Peyer's patch (tissue), 4 donors: ENCODE results near the gene PHF3.

ENCODE experiments used
- POLR2A ChIP-seq, 2 donors: fragments of 450-650 bp; IDR thresholded peaks; one replicate each; pipeline ENCODE4 v1.5.1; 2017; ENCODE audit warnings: antibody characterized with exemption in 2 of 2, mild to moderate bottlenecking in 2 of 2, moderate library complexity in 2 of 2
- TF ChIP-seq, protein P1 (sequence below), 6 experiments: fragments of 450-650 bp in 4 of 6; fragments of 200-600 bp in 2 of 6; sonication (generic) in 1 of 6; IDR thresholded peaks; one replicate each; pipeline ENCODE4 v1.5.1; 2017 to 2019; ENCODE audit warnings: antibody characterized with exemption in 6 of 6, mild to moderate bottlenecking in 3 of 6, moderate library complexity in 1 of 6

- TF ChIP-seq, protein P1, sequence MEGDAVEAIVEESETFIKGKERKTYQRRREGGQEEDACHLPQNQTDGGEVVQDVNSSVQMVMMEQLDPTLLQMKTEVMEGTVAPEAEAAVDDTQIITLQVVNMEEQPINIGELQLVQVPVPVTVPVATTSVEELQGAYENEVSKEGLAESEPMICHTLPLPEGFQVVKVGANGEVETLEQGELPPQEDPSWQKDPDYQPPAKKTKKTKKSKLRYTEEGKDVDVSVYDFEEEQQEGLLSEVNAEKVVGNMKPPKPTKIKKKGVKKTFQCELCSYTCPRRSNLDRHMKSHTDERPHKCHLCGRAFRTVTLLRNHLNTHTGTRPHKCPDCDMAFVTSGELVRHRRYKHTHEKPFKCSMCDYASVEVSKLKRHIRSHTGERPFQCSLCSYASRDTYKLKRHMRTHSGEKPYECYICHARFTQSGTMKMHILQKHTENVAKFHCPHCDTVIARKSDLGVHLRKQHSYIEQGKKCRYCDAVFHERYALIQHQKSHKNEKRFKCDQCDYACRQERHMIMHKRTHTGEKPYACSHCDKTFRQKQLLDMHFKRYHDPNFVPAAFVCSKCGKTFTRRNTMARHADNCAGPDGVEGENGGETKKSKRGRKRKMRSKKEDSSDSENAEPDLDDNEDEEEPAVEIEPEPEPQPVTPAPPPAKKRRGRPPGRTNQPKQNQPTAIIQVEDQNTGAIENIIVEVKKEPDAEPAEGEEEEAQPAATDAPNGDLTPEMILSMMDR (IDR thresholded peaks at IDR 0.05): no peak
- TF ChIP-seq POLR2A (IDR thresholded peaks at IDR 0.05): no peak
These were observed 53.8 kb downstream of the PHF3 start for GRCh38 chr6:63689421-63689820.
